HG02642 (cell line): Measurements from ENCODE around the gene CDKL5.

Experiments used
- ATAC-seq: cut with Tn5 transposase; IDR thresholded peaks from one replicate; pipeline ENCODE4 v1.9.1; 2021; ENCODE audit warnings: mild to moderate bottlenecking; ENCODE audit not compliant: unreplicated experiment, poor library complexity

Gene CDKL5

DNA sequence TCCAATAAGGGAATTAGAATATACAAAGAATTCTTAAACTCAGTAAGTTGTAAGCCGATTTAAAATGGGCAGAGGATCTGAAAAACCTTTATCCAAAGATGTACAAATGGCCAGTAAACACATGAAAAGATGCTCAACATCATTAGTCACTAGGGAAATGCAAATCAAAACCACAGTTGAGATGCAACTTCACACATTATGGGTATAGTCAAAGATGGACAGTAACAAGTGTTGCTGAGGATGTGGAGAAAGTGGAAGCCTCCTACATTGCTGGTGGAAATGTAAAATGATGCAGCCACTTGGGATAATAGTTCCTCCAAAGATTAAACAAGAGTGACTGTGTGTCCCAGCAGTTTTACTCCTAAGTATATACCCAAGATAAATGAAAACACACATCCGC, 213.9 kb downstream of the CDKL5 start:
- ATAC-seq: no peak

DNA sequence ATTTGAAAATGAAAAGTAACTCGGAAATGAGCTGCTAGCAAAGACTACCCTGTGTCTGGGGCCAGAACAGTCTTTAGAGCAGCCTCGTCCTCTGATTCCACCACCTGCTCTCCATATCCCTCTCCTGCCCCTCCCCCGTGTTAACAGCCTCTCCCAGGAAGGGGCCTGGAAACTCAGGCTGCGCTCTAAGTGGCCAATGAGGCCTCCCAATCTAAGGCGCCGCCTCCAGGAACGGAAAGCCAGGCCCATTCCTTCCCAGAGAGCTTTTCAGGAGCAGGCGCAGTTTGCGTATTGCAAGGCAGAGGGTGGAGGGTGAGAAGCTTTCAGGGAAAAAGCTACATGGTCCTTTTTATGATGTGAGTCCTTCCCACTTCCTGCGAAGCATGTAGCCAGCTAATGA, 215.3 kb downstream of the CDKL5 start:
- no peak for ATAC-seq

DNA sequence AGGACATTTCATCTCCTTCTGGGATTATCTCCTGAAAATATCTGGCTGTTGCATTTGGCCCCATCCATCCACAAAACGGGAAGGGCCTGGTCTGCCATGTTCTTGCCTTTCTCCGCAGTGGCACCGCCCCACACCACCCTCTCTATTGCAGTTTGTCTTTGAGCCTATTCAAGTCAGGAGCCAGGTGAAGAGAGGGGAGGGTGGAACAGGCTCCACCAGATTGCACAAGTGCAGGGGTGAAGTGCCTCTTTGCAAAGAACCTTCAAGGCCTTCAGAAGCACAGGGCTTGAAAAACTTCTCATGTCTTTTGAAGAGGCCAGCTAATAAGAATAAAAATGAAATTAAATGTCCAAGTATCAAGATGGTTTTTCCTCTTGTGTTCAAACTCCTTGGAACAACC, 217.8 kb downstream of the CDKL5 start:
- ATAC-seq: no peak

DNA sequence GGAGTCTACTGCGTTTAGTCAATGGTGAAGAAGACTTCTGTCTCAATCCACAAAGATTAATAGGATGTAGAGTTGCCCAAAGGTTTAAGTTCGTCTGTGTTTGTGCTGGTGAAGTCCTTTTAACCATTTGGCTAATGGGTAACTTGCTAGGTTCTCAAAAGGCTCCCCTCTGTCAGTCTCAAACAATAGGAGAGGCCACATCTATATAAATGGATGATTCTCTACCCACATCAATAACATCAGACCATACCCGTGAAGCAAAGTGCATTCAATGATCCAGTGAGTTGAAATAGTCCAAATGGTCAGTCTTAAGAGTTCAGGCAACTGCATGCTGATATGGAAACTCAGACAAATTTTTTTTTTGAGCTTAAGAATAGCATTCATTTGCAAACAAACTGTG, 218.4 kb downstream of the CDKL5 start:
- ATAC-seq: no peak

DNA sequence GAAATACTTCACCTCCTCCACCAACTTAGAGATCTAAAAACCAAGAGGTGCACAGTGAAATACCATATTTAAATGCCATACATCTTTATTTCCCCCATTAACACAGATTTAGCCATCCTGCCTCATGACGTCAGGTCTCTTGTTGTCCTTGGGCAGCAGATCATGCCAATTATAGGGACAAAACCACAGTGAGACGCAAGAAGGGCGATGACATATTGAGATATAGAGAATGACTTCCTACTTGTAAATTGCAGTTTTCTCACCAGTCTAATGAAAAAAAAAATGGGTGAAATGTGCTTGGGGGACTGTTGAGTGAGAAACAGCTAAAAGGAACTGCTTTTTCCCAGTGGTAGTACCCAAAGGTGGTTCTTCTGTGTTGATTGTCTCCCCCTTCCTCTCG, 222.2 kb downstream of the CDKL5 start:
- no peak for ATAC-seq

DNA sequence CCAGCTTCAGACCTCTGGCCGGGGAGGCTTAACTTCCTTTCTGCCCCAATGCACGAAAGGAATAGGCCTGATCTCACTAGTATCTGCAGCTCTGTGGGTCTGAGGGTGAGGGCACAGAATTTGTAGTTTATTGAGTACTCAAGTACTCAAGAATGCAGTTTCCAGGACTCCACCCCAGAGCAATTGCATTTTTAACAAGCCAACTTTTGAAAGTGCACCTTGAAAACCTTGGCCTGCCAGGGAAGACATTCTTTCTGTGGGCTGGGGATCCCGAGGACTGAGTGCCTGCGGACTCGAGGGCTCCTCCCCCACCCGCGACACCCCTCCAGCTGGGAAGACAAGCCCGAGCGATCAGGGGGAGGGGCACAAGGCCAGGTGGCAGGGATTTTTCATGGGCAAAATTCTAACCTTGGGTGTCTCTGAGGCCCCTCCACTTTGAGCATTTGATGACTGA, 224.1 kb downstream of the CDKL5 start:
- no peak for ATAC-seq

DNA sequence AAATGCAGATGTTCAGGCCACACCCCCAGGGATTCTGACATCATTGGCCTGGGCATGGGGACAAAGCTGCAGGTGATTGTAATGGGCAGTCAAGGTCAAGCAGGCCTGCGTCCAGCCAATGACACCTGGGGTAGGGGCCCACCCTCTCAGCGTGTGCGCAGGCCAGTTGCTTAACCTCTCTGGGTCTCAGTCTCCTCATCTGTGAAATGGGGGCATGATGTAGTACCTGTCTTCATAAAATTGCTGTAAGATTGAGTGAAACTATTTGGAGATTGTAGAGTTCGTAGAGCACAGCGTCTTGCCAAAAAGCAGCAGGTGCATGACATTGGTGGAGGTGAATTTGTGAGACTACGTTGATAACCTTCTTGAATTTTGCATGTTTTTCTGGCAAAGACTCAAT, 225.3 kb downstream of the CDKL5 start:
- no peak for ATAC-seq

DNA sequence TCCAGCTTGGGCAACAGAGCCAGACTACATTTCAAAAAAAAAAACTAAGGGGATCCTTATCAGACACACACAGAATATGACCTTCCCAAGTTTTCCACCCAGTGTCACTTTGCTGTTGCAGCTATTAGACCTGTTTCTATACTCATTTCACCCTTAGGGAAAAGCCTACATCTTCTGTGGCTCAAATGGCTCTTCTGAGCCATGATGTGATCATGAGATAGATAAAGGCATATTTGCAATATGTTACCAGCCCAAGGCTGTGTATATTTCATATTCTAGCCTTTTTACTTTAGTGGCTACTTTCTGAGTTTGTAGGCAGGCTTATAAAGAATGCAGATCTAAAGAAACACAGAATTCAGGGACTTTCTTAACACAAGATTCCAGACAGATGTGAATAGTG, 227.2 kb downstream of the CDKL5 start:
- no peak for ATAC-seq

DNA sequence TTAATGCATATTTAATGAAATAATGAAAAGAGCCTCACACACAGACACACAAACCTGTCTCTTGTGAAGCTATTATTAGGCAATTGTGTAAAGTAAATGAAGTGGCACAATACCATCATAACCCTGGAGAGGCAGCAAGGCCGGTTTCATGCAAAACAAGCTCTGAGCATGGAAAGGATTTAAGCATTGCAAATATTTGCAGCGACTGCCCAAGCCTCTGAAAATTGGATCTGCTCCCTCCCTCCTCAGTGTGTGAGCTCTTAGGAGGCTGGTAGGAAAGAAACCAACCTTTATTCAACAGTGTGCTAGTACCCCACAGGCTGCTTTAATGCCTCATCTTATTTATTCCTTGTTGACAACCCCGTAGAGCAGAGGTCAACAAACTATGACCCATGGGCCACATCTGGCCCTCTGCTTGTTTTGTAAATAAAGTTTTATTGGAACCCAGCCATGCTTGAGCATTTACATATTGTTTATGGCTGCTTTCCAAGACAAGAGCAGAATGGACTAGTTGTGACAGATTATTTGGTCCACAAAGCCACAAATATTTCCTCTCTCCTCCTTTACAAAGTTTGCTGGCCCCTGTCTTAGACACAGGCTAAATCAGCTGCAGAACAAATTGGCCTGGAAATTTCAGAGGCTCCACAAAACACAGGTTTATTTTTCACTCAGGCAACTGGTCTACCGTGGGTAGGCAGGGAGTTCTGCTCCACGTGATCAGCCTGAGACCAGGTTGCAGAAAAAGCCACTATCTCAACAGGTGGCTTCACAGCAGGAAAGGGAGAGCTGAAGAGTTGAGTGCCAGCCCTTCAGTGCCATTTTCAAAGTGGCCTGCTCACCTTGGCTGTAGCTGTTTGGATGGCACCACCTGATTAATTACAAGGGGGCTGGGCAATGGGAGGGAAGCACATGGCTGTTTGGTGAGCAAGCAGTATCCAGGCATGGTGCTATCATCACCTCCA, 229.7 kb downstream of the CDKL5 start:
- ATAC-seq: no peak

DNA sequence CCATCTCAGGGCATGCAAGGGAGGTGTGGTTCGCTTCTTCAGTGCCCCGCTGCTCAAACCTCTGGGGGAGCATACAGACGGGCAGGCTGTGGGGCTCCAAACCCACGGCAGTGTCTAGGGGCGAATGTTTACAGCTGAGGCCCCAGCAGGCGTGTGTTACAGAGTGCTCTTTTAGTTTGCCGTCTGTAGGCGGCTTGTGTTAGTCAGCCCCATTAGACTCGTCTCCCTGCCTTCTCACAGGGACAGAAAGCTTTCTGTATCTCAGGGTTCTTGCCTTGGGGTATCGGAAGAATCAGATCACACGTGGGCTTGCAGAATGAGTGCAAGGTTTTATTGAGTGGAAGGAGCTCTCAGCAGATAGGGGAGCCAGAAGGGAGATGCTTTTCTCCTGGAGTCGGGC, 235.9 kb downstream of the CDKL5 start:
- no peak for ATAC-seq

DNA sequence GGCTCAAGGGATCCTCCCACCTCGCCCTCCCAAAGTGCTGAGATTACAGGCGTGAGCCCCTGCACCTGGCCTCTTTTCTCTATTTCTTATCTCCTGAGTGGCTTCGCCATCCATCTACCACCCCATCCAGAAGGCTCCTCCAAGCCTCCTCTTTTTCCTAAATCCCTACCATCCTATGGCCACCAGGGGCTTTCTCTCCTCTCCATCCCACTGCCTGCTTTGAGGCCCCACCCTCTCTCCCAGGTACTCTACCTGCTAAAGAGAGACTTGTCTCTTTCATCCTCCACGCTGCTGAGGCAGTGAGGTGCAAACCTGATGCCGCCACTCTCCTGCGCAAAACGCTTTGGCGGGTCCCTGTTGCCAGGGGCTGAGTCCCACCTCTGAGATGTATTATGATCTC, 239.5 kb downstream of the CDKL5 start:
- ATAC-seq: no peak

DNA sequence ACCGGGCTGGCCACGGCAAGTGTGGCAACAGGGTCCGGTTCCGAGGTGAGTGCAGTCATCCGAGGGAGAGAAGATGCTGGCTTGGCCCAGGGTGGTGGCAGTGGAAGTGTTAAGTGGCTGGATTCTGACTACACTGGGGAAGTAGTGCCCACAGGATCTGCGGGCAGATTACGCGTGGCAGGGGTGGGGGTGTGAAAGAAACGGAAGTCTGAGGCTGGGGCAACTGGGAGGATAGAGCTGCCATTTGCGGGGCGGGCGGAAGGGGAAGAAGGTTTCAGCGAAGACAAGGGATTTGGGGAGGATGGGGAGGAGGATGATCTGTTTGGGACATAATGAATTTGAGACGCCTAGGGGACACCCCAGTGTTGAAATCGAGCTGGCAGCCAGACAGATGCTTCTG, 241.2 kb downstream of the CDKL5 start:
- ATAC-seq: no peak

DNA sequence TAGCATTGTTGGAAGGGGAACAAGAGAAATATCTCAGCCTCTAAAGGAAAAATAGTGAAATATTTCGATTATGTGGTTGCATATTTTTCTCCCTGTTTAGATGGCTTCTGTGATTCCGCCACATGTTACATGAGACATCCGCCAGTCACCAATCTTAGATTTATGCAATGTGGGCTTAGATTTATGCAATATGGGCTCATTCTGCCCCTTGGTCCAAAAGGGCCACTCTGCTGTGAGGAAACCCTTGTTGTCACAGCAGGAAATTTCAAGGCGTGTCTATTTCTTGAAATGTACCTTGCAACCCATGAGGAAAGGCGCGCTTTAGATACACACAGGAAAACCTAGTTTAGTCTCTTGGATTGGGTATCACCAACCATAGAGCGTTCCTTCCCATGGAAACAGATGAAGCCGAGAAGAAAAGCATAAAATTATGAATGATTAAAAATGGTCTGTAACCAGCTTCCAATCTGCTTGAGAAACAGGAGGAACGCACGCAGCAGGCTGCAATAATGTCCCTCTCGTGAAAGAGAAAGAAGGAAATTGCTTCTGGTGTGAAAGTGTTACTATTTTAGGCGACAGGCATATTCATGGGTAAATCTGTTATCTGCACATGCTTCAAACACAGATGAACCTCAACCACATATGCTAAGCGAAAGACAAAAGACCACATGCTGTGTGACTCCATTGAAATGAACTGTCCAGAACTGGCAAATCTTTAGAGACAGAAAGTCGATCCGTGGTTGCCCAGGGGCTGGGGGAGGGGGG, 242.8 kb downstream of the CDKL5 start:
- ATAC-seq: no peak

DNA sequence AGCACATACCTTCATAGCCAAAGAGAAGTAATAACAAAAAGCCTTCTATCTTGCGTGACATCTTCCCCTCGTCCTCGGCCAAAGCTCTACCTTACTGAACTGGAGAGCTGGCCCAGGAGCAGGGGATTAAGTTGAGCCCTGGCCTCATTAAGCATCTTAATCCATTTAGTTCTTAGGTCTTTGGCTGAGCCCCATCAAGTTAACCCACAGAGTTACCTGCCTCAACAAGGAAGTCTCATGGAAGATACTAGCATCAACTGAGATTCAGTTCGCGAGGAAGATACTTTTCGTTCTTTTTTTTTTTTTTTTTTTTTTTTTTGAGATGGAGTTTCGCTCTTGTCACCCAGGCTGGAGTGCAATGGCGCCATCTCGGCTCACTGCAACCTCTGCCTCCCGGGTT, 246.6 kb downstream of the CDKL5 start, which contains the start of gene RS1:
Gene RS1, minus strand, starts transcription at position 101 of the 400 bp plus-strand sequence. Its CDS starts 40 bp downstream, at position 61.
- no peak for ATAC-seq

DNA sequence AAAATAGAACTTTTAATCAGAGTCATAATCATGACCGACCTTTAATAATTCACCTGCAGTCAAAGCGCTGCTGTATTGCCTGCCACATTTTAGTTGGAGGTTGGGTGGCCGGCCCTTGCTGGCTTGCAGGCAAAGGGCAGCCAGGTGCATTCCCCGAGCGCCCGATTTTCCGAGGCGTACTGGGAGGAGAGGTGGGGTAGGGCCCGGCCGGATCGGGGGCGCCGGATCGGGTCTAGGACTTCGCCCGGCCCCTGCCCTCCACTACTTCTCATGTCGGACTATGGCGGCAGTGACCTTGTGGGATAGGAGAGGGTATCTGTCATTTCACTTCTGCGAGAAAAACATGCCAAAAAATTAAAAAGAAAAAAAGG, 249.0 kb downstream of the CDKL5 start:
- peak; percentile 35 for ATAC-seq

DNA sequence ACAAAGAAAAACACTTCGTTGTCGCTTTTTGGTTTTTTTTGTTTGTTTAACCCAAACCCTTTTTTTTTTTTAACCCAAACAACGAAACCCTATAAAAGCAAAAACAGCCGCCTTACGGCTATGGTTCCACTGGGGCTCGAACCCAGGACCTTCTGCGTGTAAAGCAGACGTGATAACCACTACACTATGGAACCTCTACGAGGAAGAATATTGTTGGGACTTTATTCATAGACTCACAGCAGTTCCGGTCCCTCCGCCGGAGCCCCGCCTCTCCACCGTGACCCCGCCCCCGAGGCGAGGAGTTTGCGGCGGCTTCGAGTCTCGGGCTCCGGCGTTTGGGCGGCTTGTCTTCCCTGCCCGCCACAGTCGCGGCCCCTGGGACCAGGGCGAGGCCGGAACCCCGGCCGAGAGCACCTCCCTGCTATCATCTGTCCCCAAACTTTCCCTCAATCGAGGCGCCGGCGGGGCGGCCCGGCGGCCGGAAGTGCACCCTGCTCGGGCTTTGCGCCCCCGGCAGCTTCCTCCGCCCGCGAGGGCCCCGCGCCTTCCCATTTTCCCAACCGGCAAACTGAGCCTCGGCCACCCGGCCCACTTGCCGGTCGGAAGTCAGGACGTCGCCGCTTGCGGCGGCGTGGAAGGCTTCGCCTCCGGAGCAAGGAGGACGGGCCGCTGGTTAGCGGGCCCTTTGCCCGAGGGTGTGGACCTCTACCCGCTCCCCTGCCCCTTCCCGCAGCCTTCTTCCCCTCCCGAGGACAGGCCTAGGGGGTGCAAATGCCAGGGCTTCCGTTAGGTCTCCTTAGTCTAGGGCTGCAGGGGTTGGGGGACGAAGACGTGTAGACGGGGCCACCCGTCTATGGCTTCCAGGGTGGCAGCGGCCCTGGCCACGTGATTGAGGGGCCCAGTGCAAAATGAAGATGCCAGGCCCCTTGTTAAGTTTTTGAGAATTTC, 249.7 kb downstream of the CDKL5 start:
- peak; percentile 93 for ATAC-seq

DNA sequence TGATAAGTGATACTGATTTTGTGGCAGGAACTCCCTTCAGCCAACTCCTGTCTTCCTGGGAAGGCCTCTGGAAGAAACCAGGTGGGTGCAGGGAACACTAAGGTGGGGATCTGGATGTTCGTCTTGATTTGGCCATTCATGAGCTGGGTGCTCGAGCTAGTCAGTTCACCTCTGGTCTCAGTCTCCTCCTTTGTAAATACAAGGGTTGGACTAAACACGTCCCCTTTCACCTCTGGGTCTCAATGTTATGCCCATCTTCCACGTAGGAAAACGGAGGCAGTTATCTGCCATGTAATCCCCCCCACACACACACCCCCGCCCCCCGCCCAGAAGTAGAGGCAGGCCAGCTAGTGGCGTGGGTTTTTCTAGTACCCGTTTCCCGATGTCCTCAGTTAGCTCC, 250.6 kb downstream of the CDKL5 start:
- ATAC-seq: no peak

DNA sequence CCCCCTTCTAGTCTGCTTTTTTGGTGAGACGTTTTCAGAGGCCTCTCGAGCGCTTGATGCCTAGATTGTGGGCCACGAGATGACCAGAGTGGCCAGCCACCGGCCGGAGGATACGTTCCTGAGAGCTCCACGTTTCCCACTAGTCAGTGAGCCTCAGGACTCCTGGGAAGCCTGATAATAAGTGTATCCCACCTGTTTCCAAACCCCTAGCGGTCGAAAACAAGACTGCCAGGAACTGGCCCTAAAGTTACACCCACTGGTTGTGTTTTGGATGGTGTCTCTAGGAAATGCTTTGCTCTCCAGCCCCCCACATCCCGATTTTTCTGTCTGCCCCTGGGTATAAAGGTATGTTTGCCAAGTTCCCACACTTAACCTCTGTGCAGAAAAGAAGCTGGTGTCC, 251.1 kb downstream of the CDKL5 start:
- ATAC-seq: no peak

DNA sequence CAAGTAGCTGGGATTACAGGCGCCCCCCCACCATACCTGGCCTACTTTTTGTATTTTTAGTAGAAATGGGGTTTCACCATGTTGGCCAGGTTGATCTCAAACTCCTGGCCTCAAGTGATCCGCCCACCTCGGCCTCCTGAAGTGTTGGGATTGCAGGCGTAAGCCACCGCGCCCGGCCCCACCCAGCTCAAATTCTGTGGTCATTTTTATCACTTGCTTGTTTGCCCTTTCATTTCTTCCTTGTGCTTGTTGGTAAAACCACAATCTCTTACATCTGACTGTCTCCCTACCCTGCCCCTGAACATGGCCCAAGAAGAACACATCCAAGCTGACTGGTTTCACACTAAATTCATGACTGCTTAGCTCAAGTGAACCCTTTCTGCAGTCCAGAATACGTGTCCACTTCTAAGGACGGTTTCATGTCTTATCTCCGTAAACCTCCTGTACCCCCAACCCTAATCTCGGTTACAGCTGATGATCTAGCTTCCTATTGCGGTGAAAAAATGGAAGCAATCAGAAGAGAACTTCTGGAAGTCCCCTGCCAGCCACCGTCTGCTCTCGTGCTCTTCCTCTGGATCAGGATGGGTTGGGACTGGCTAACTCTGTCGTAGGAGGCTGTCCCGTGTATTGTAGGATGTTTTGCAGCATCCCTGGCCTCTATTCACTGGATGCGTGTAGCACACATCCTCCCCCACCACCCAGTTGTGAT, 251.9 kb downstream of the CDKL5 start:
- ATAC-seq: no peak

DNA sequence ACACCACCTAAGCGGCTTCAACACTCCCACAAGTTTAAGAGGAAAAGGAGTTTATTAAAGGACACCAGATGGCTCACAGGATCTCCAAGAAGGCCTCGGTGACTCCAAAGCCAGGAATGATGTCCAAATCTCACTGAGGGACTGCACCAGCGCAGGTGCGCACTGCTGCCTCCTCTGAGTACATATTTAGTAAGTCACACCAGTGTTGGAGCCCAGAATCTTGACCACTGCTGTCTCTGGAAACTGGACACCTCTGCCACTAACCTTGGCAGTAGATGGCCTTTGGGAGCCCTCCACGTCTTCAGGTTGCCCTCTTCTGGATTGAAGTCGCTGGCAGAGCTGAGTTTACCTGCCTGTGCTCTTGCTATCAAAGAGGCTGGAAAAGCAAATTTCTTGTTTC, 256.6 kb downstream of the CDKL5 start:
- no peak for ATAC-seq
